IMR-90 (cell line): ENCODE measurements around the gene TTC39C.

Source experiments
- MXI1 ChIP-seq: IDR thresholded peaks from 2 replicates; pipeline ENCODE4 v1.6.1; 2012; ENCODE audit warnings: low read depth, mild to moderate bottlenecking, low read length, moderate library complexity, borderline replicate concordance
- POLR2A ChIP-seq: IDR thresholded peaks from 2 replicates; pipeline ENCODE4 v1.6.1; 2012; ENCODE audit warnings: mild to moderate bottlenecking, low read depth, low read length
- RFX5 ChIP-seq: IDR thresholded peaks from 2 replicates; pipeline ENCODE4 v1.8.0; 2012; ENCODE audit warnings: low read depth, mild to moderate bottlenecking, low read length, moderate library complexity
- USF2 ChIP-seq: fragments of 150-350 bp; IDR thresholded peaks from 2 replicates; pipeline ENCODE4 v1.6.1; 2017; ENCODE audit warnings: mild to moderate bottlenecking, antibody characterized with exemption, low read length, low read depth
- TF ChIP-seq, protein P1 (sequence below): conservative IDR thresholded peaks from 2 replicates; pipeline ENCODE4 v1.5.1; 2012; ENCODE audit warnings: mild to moderate bottlenecking, low read depth, low read length, improper control_type of control experiment

GRCh38 chr18:24140697-24141096 lies 126.1 kb downstream of the TTC39C start:
- no peak for TF ChIP-seq POLR2A
- no peak for TF ChIP-seq USF2
- TF ChIP-seq RFX5, result no peak
- no peak for TF ChIP-seq MXI1
- TF ChIP-seq, protein P1, sequence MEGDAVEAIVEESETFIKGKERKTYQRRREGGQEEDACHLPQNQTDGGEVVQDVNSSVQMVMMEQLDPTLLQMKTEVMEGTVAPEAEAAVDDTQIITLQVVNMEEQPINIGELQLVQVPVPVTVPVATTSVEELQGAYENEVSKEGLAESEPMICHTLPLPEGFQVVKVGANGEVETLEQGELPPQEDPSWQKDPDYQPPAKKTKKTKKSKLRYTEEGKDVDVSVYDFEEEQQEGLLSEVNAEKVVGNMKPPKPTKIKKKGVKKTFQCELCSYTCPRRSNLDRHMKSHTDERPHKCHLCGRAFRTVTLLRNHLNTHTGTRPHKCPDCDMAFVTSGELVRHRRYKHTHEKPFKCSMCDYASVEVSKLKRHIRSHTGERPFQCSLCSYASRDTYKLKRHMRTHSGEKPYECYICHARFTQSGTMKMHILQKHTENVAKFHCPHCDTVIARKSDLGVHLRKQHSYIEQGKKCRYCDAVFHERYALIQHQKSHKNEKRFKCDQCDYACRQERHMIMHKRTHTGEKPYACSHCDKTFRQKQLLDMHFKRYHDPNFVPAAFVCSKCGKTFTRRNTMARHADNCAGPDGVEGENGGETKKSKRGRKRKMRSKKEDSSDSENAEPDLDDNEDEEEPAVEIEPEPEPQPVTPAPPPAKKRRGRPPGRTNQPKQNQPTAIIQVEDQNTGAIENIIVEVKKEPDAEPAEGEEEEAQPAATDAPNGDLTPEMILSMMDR, result no peak
